Left lung (tissue), 10 donors: ENCODE results near the gene GABPB1. TPM values are rescaled to one million over a fixed set of nuclear protein-coding genes. Genes with fewer than 3 reads are reported as not detected.

Source experiments
- ATAC-seq: fragments of 200-7000 bp; cut with Tn5 transposase; one replicate; pipeline ENCODE4 v1.9.1; 2020; ENCODE audit warnings: moderate library complexity
- DNase-seq, 4 donors: peaks; one replicate each; pipeline ENCODE4 v3.0.0-alpha.2; 2013 to 2020
- H3K27ac ChIP-seq, 2 donors: fragments of 200-600 bp; sonication (generic) in 1 of 2; one replicate each; pipeline versions ENCODE4 v1.5.0 to v1.8.0; 2020 to 2021
- H3K27me3 ChIP-seq, 2 donors: fragments of 200-600 bp; sonication (generic) in 1 of 2; one replicate each; pipeline versions ENCODE4 v1.5.0 to v1.8.0; 2020 to 2021
- H3K36me3 ChIP-seq, 2 donors: fragments of 200-600 bp; sonication (generic) in 1 of 2; one replicate each; pipeline versions ENCODE4 v1.5.0 to v1.8.0; 2020 to 2021
- H3K4me1 ChIP-seq, 2 donors: fragments of 200-600 bp; one replicate each; pipeline ENCODE4 v1.8.0; 2021
- H3K4me3 ChIP-seq, 2 donors: fragments of 200-600 bp; sonication (generic) in 1 of 2; one replicate each; pipeline versions ENCODE4 v1.5.0 to v1.8.0; 2020 to 2021; ENCODE audit warnings: mild to moderate bottlenecking in 1 of 2
- H3K9me3 ChIP-seq, 2 donors: fragments of 200-600 bp; sonication (generic) in 1 of 2; one replicate each; pipeline versions ENCODE4 v1.5.0 to v1.8.0; 2020 to 2021
- intact Hi-C, 2 donors: fragments of 100-400 bp; cut with DNase I; formaldehyde crosslinking; loops; one replicate each; pipeline versions ENCODE4 v1.11.2 to v1.14.2; 2022
- polyA plus RNA-seq, 6 donors: library from polyadenylated mRNA; unstranded; fragments of 120-200 nt; gene quantifications; one replicate each; pipeline ENCODE4 v1.2.1, GENCODE V29; 2013; ENCODE audit not compliant: insufficient read length in 6 of 6
- total RNA-seq, 2 donors: library from RNA; stranded (reverse); fragmentation: NEBNext Ultra II Directional; extraction: Animal tissue kit (Norgen Biotek cat#: 25700); gene quantifications; one replicate each; pipeline ENCODE4 v1.2.1, GENCODE V29; 2021
- TF ChIP-seq, protein P1 (sequence below), 2 donors: fragments of 200-600 bp; sonication (generic) in 1 of 2; IDR thresholded peaks; one replicate each; pipeline versions ENCODE4 v1.5.0 to v1.8.0; 2021; ENCODE audit warnings: antibody characterized with exemption in 2 of 2
- donor health status: DM: no; HTN: yes; CAD: no.
- donor health status: DM: no; HTN: no; CAD: no.

Gene GABPB1
- total and polyA plus RNA-seq, 8 donors, result 17.8 to 40.0 (median 36.7) TPM

DNA sequence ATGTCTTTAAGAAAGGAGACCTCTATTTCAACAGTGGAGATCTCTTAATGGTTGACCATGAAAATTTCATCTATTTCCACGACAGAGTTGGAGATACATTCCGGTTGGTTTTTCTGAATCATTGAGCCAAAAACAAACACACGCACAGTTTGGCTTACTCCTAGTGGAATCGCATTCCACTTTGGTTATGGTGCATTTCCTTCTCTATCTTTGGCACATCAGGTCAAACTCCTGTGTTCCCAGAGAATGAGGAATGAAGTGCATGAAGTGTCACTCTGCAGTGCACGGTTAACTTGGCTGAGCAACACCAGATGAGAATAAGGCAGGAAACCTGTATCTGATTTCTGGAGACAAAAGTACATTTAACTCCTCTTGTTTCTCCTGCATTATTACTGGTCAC is 127.9 kb downstream of the GABPB1 start:
- H3K9me3 ChIP-seq, result no peaks in the 10 kb centered on the region
- ATAC-seq (no peak), DNase-seq (no peak)
- TF ChIP-seq, protein P1, sequence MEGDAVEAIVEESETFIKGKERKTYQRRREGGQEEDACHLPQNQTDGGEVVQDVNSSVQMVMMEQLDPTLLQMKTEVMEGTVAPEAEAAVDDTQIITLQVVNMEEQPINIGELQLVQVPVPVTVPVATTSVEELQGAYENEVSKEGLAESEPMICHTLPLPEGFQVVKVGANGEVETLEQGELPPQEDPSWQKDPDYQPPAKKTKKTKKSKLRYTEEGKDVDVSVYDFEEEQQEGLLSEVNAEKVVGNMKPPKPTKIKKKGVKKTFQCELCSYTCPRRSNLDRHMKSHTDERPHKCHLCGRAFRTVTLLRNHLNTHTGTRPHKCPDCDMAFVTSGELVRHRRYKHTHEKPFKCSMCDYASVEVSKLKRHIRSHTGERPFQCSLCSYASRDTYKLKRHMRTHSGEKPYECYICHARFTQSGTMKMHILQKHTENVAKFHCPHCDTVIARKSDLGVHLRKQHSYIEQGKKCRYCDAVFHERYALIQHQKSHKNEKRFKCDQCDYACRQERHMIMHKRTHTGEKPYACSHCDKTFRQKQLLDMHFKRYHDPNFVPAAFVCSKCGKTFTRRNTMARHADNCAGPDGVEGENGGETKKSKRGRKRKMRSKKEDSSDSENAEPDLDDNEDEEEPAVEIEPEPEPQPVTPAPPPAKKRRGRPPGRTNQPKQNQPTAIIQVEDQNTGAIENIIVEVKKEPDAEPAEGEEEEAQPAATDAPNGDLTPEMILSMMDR (IDR thresholded peaks at IDR 0.05), result no peak
- no peak overlapping the region for H3K4me3 ChIP-seq
- intact Hi-C loops, result no loop called here
- no peaks in the 10 kb centered on the region for H3K4me1 ChIP-seq
- no peak overlapping the region for H3K27ac ChIP-seq
- no peaks in the 10 kb centered on the region for H3K27me3 ChIP-seq
- no peaks in the 10 kb centered on the region for H3K36me3 ChIP-seq

DNA sequence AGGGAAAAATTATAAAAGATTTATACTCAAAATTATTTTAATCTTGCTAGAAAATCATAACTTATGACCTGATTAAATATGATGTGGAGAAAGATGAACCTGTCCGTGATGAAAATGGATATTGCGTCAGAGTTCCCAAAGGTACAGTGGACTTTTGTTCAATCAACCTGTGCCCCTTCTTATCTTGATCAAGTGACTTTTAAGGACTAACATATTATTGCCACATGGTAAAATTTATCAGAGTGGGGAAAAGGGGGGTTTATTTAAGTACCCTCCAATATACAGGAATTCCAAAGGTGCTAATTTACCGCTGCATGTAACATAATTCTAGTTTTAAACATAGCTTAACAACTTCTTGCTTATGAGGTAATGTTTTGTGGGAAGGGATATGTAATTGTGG is 129.1 kb downstream of the GABPB1 start:
- Histone ChIP-seq H3K4me1 (no peaks in the 10 kb centered on the region), H3K27ac (no peak overlapping the region), H3K9me3 (no peaks in the 10 kb centered on the region), H3K27me3 (no peaks in the 10 kb centered on the region), H3K36me3 (no peaks in the 10 kb centered on the region), H3K4me3 (no peak overlapping the region)
- intact Hi-C loops, result no loop called here
- DNase-seq, result no peak
- no peak for ATAC-seq
- TF ChIP-seq, protein P1 (IDR thresholded peaks at IDR 0.05), result no peak

Other genes with a start within 250 kb of the GABPB1 start
- gene ATP8B4, start 236.0 kb downstream of the GABPB1 start, total RNA-seq, result 1 to 10 TPM; 4.5 to 8.1 TPM
- 1 to 10 TPM; 2.1 to 3.1 (median 2.5) TPM for gene ATP8B4, start 236.0 kb downstream of the GABPB1 start, polyA plus RNA-seq
- 1 to 10 TPM; 2.0 to 2.9 TPM for gene SLC27A2, start 173.0 kb downstream of the GABPB1 start, total RNA-seq
- gene SLC27A2, start 173.0 kb downstream of the GABPB1 start, polyA plus RNA-seq, result 10 to 100 TPM in 1 of 6 donors, 1 to 10 TPM in 5; 3.8 to 11.3 (median 6.8) TPM
- gene HDC, start 89.5 kb downstream of the GABPB1 start, total RNA-seq, result 1 to 10 TPM; 3.1 to 4.6 TPM
- gene HDC, start 89.5 kb downstream of the GABPB1 start, polyA plus RNA-seq, result 1 to 10 TPM in 4 of 6 donors, under 1 TPM in 2; 0.64 to 2.5 (median 1.1) TPM
- 10 to 100 TPM; 64.1 to 67.4 TPM for gene USP8, start 69.2 kb upstream of the GABPB1 start, total RNA-seq
- gene USP8, start 69.2 kb upstream of the GABPB1 start, polyA plus RNA-seq, result 10 to 100 TPM; 51.3 to 68.6 (median 58.2) TPM
- gene USP50, start 191.5 kb upstream of the GABPB1 start, total RNA-seq, result not detected
- 1 to 10 TPM in 1 of 6 donors, under 1 TPM in 5; 0.30 to 1.3 (median 0.54) TPM for gene USP50, start 191.5 kb upstream of the GABPB1 start, polyA plus RNA-seq